GM15510 (cell line): ENCODE results near the gene VAMP2.

Experiments
- POLR2A ChIP-seq: IDR thresholded peaks from 3 replicates; pipeline ENCODE4 v1.6.1; 2011; ENCODE audit warnings: borderline replicate concordance; ENCODE audit not compliant: insufficient read length; ENCODE audit errors: extremely low read depth

Gene VAMP2

DNA sequence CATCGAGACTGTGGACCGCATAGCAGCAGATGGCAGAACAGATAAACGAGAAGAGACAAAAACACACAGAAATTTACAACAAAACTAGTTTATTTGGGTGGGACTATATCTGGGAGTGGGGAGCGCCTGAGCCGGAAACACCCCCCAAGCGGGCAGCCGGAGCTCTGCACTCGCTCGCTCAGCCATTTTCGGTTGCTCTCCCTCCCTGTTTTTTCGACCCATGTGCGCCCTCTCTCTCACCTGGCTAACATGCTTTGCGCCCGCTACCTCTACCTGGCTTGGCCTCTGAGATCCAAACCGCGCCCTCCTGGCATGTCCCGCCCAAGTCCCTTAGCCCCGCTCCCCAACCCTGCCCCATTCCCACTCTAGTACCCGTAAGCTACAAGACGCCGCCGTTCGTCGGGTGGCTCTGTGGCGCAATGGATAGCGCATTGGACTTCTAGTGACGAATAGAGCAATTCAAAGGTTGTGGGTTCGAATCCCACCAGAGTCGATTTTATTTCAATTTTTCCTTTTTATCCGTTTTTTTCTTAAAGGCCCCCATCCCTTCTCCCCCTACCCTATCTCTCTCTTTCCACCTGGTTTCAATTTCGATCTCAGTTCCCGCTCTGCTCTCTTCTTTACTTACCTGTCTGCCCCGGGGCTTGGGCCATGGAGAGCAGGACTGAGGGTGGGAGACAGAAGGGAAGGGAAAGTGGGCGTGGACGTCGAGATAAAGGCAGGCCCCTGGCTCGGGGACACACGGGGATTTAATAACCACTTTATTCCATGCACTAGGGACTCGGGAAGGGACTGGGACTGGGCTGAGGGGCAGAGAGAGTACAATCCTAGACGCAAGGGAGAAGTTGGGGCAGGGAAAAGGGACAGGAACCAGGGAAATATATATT, 42.0 kb downstream of the VAMP2 start:
- no peak for TF ChIP-seq POLR2A

DNA sequence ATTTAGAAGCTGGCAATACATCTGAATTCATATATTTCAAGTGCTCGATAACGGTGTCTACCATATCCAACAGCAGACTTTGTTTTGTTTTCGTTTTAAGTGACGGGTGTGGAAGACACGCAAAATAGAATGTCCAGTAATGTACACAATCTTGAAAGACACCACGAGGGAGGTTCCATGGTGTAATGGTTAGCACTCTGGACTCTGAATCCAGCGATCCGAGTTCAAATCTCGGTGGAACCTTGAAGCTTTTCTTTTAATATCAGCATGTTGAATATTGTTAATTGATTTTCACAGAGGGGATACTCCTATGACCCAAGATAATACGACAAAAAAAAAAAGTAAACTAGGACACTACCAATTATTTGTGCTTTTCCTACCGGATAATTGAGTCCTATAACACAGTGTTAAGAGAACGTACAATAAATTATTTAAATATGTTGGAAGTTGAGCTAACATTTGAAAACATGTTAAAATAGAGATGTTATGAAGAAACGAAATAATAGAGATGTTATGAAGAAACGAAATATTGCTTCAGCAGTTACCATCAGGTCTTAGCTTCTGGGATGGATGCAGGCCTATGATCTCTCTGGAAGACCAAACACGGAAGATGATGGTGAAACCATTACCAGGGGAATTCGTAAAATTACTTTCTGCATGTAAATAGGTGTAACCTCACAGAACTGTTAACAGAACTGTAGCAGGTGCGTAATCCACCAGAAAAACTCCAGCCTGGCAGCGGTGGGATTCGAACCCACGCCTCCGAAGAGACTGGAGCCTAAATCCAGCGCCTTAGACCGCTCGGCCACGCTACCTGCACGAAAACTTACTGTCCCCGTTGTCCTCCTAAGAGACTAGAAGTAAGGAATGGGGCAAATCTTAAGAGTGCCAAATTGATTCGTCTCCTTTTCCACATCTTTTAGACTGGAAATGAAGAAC, 42.9 kb downstream of the VAMP2 start:
- TF ChIP-seq POLR2A: no peak

DNA sequence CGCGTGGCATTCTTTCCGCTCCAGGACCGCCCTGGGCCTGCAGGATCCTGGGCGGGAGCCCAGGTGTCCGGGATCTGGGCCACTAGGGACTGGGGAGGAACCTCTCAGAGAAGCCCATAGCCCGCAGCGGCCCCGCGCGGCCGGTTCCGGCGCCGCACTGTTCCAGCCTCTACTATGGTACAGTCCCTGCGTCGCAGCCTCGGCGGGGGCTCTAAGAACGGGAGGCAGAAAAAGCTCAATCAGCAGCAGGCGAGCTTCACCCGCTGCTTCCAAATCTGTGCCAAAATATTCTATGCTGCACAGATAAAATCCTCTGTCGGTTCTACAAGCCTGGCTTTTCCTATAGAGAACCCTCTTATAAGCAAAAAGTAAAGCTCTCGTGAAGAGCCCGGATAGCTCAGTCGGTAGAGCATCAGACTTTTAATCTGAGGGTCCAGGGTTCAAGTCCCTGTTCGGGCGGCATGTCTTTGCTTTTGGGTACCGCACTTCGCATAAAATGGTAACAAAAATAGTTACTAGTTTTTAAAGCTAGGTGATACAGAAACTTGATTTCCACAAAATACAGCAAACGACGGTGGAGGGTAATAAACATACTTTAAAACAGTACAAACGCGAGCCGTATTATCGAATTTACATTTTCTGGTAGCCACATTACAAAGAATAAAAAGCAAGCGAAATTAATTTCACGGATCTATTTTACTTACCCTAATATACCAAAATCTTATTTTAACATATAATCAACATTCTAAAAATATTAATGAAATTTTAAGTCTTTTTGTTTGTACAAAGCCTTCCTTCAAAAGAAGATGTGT, 43.8 kb downstream of the VAMP2 start:
- no peak for TF ChIP-seq POLR2A

DNA sequence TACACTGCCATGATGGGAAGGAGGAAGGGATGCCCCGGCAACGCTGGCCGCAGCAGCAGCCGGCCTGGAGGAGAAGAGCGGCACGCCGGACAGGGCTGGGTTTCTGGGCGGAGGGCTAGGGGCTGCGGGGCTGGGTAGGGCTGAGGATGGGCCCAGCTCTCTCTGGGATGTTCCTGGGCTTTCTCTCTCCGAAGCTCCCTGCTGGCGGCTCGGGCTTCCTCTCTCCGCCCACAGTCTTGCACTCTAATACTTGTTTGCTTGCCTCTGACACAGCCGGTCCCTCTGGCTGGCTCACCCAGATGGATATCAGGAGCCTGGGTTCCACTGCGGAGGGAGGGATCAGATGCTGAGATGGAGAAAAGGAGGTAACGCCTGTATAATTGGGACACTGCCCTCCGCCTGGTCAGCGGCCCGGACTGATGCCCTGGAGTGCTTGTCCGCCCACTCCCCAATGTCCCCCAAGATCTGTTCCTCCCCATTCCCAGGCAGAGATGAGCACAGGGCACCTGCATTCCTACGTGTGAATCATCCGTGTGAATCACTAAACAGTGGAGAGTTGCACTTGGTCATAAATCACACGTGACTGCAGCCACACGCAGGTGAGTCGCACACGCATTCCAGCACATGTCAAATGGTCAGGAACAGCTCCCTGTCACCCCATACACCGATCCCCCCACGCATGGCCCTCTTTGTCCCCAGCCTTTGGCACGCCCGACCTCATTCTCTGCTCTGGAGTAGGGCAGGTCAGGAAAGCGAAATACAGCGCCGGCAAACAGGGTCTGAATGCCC, 44.6 kb downstream of the VAMP2 start, which contains the start of gene ALOXE3:
Gene ALOXE3, minus strand, starts transcription at position 535 of the 789 bp plus-strand sequence. Its CDS starts 524 bp downstream, at position 11.
- no peak for TF ChIP-seq POLR2A

DNA sequence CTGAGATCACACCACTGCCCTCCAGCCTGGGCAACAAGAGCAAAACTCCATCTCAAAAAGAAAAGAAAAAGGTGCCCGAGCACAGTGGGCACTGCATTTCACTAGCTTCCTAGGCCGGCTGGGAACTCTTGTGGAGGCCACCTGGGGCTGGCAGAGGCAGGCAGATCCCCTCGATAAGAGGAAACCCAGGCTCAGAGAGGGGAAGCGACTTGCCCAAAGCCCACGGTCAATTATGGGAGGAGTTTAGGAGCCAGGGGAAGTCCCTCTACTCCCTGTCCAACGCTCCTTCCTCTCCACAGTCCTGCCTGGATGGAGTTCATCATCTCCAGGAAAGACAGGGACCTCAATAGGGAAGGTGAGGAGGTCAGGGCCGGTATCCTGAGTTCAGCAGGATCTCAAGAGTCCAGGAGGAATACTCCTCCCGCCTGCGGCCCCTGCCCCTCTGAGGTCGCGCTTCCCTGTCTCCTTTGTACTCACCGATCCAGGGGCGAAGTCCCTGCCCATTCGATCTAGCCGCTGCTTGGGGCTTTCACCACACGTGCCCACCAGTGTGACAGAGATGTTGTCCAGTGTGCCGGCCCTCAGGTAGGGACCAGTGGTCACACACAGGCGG, 45.3 kb downstream of the VAMP2 start:
- TF ChIP-seq POLR2A: no peak

DNA sequence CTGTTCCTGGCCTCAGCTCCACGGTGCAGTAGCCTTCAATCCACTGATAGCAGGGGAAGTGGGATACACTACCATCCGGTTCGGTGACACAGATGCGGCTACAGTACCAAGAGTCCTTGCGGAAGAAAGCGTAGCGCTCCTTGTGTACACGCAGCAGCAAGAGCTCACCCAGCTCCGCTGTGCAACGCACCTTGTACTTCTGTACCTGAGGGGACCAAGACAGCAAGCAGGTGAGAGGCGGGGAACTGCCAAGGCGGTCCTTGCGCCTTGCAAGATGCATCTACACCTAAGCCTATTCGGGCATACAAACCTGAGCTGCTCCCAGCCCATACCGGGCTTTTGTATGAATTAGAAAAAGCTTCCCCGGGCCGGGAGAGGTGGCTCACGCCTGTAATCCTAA, 46.0 kb downstream of the VAMP2 start:
- TF ChIP-seq POLR2A: no peak

DNA sequence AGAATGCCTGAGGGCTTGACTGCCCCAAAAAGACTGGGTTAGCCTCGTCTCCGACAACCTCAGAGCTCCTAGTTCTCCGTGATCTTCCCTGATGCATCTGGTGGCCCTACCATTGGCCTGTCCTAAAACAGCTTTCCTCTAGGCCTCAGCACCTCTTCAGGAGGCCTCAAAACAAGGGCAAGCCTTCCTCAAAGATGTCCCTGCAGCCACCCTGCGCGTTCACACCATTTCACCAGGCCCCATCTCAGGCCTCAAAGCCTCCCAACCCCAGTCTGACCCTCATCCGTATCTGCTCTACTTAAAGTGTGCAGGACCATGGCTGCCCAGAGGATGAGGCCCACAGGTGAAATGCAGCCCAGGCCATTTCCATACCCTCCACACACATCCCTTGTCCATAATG, 51.8 kb downstream of the VAMP2 start:
- TF ChIP-seq POLR2A: no peak

DNA sequence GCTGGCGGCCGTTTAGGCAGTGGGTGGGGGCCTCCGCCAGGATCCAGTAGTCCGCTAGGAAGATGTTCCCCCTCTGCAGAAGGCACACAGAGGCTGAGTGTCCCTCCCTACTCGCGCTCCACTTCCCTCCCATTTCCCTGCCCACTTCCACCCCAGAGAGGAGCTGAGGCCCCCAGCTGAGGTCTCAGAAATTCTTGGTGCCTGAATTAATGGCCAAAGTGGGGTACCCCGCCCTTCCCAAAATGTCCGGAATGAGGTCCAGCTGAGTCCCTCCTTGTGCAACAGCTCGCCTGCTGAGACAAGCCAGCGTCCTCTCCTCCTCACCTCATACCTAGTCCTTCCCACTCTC, 52.3 kb downstream of the VAMP2 start:
- TF ChIP-seq POLR2A: no peak

DNA sequence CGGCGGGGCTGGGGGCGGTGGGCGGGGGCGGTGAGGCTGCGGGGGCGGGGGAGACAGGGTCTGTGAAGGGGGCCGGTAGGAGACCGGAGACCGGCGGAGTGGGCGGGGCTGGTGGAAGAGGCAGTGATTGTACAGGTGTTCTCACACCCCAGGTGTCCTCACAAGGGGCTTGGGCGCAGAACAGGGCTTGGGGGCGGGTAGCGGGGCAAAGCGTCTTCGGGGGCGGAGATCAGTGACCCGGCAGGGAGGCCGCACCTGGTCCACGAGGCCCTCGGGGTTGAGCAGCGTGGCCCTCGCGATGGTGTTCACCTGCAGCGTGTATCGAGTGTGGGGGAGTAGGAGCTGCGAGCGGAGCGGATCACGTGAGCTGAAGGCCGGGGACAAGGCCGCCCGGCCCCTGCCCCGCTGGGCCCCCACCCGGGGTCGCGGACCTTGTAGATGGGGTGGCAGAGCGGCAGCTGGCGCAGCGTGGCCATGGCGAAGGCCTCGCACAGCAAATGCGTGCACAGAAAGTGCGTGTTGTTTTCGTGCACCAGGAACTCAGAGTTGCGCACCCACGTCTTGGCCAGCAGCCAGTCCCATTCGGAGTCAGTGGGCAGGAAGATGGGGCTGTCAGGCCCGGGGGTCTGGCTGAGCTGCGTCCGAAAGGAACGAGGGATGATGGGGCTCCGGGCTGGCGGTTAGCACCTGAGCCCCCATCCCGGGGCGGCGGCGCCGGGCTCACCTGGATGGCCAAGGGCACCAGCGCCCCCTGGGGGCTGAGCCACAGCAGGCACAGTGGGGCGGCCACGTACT, 52.9 kb downstream of the VAMP2 start:
- no peak for TF ChIP-seq POLR2A
